Lower lobe of right lung (tissue), 2 donors: ENCODE data around the gene PBX1. TPM values are rescaled to one million over a fixed set of nuclear protein-coding genes. Genes with fewer than 3 reads are reported as not detected.

ENCODE experiments used
- ATAC-seq, 2 donors: fragments of 200-7000 bp; cut with Tn5 transposase; one replicate each; pipeline ENCODE4 v1.9.1; 2020 to 2022; ENCODE audit warnings: mild to moderate bottlenecking in 2 of 2, moderate library complexity in 2 of 2
- DNase-seq: peaks from one replicate; pipeline ENCODE4 v3.0.0-alpha.2; 2020
- H3K27ac ChIP-seq: fragments of 200-600 bp; one replicate; pipeline ENCODE4 v1.8.0; 2022
- H3K27me3 ChIP-seq: fragments of 200-600 bp; one replicate; pipeline ENCODE4 v1.8.0; 2022; ENCODE audit warnings: low read depth
- H3K36me3 ChIP-seq: fragments of 200-600 bp; one replicate; pipeline ENCODE4 v1.8.0; 2022; ENCODE audit warnings: mild to moderate bottlenecking
- H3K4me1 ChIP-seq: fragments of 200-600 bp; one replicate; pipeline ENCODE4 v1.8.0; 2022
- H3K4me3 ChIP-seq: fragments of 200-600 bp; one replicate; pipeline ENCODE4 v1.8.0; 2022; ENCODE audit warnings: mild to moderate bottlenecking
- H3K9me3 ChIP-seq: fragments of 200-600 bp; one replicate; pipeline ENCODE4 v1.8.0; 2022
- intact Hi-C: fragments of 100-400 bp; cut with DNase I; formaldehyde crosslinking; loops from one replicate; pipeline ENCODE4 v1.11.0; 2022
- total RNA-seq: library from RNA; stranded (reverse); fragmentation: NEBNext Ultra II Directional; extraction: Animal tissue kit (Norgen Biotek cat#: 25700); gene quantifications from one replicate; pipeline ENCODE4 v1.2.1, GENCODE V29; 2021
- TF ChIP-seq, protein P1 (sequence below): fragments of 200-600 bp; IDR thresholded peaks from one replicate; pipeline ENCODE4 v1.8.0; 2022; ENCODE audit warnings: antibody characterized with exemption, mild to moderate bottlenecking
- donor health status: DM: no; HTN: yes; CAD: no; lungs with severe emphysema.

The PBX1 gene
- total RNA-seq, 1 donor from 2014 or later = 58.1 TPM

- Histone ChIP-seq H3K27ac (no peak overlapping the region), H3K4me1 (peaks cover 16% of the 10 kb centered on the region), H3K4me3 (no peak overlapping the region), H3K36me3 (no peaks in the 10 kb centered on the region), H3K27me3 (no peaks in the 10 kb centered on the region), H3K9me3 (no peaks in the 10 kb centered on the region)
- ATAC-seq (no peak), DNase-seq (no peak)
- TF ChIP-seq, protein P1, sequence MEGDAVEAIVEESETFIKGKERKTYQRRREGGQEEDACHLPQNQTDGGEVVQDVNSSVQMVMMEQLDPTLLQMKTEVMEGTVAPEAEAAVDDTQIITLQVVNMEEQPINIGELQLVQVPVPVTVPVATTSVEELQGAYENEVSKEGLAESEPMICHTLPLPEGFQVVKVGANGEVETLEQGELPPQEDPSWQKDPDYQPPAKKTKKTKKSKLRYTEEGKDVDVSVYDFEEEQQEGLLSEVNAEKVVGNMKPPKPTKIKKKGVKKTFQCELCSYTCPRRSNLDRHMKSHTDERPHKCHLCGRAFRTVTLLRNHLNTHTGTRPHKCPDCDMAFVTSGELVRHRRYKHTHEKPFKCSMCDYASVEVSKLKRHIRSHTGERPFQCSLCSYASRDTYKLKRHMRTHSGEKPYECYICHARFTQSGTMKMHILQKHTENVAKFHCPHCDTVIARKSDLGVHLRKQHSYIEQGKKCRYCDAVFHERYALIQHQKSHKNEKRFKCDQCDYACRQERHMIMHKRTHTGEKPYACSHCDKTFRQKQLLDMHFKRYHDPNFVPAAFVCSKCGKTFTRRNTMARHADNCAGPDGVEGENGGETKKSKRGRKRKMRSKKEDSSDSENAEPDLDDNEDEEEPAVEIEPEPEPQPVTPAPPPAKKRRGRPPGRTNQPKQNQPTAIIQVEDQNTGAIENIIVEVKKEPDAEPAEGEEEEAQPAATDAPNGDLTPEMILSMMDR = no peak
- intact Hi-C loops = no loop called here
These were observed 69.8 kb downstream of the PBX1 start for GRCh38 chr1:164628772-164629171.

DNA sequence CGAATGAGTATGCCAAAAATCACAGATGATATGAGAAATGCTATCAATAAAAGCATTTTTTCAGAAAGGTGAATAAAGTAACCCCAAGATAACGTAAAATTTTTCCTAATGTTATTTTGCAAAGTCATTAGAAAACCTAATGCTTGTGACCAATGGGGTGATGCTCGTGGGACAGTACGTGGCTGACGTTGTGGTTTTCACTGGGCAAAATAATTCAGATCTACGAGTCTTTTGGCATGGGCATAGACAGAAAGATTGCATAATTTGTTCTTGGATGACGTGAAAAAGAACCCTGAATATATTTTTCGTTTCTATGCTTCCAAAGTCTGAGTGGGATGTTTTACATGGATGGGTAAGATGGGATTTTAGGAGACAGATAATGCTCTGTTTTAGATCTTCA, 71.0 kb downstream of the PBX1 start:
- DNase-seq (no peak), ATAC-seq (no peak)
- no peak overlapping the region for H3K27ac ChIP-seq
- TF ChIP-seq, protein P1 = no peak
- H3K9me3 ChIP-seq = no peaks in the 10 kb centered on the region
- no peaks in the 10 kb centered on the region for H3K36me3 ChIP-seq
- intact Hi-C loops = no loop called here
- H3K4me3 ChIP-seq = no peak overlapping the region
- H3K27me3 ChIP-seq = no peaks in the 10 kb centered on the region
- H3K4me1 ChIP-seq = peaks cover 16% of the 10 kb centered on the region

- no peak overlapping the region for H3K4me3 ChIP-seq
- peaks cover 11% of the 10 kb centered on the region for H3K4me1 ChIP-seq
- H3K9me3 ChIP-seq = no peaks in the 10 kb centered on the region
- intact Hi-C loops = no loop called here
- no peaks in the 10 kb centered on the region for H3K27me3 ChIP-seq
- DNase-seq (no peak), ATAC-seq (peak in 1 of 2 donors; percentile 71)
- H3K27ac ChIP-seq = no peak overlapping the region
- TF ChIP-seq, protein P1 = no peak
- no peaks in the 10 kb centered on the region for H3K36me3 ChIP-seq
These were observed 71.8 kb downstream of the PBX1 start for GRCh38 chr1:164630626-164631396.

- intact Hi-C loops = no loop called here
- TF ChIP-seq, protein P1 = no peak
- Histone ChIP-seq H3K27me3 (no peaks in the 10 kb centered on the region), H3K4me3 (no peak overlapping the region), H3K4me1 (peaks cover 10% of the 10 kb centered on the region), H3K36me3 (no peaks in the 10 kb centered on the region), H3K27ac (no peak overlapping the region), H3K9me3 (no peaks in the 10 kb centered on the region)
- no peak for DNase-seq
- no peak for ATAC-seq
These were observed 72.8 kb downstream of the PBX1 start for GRCh38 chr1:164631751-164632150.

GRCh38 chr1:164633997-164634396, 75.0 kb downstream of the PBX1 start:
- intact Hi-C loops = no loop called here

More at GRCh38 chr1:164633997-164634396, 75.0 kb downstream of the PBX1 start:
- no peak overlapping the region for H3K27ac ChIP-seq
- no peaks in the 10 kb centered on the region for H3K36me3 ChIP-seq
- ATAC-seq (no peak), DNase-seq (no peak)
- no peaks in the 10 kb centered on the region for H3K9me3 ChIP-seq
- H3K27me3 ChIP-seq = no peaks in the 10 kb centered on the region
- TF ChIP-seq, protein P1 = no peak
- peaks cover 22% of the 10 kb centered on the region for H3K4me1 ChIP-seq
- no peak overlapping the region for H3K4me3 ChIP-seq
